NCI-H2196 (cell line): ENCODE data around the gene TRPC1.
A peak's percentile ranks its signal among the peaks of the same experiment; 100 is the strongest.
"Not testable (repeated sequence)": the region's sequence is repeated elsewhere in the genome, so short reads cannot be mapped to it uniquely, and the experiment has no call there.

Experiments used
- DNase-seq: peaks from one replicate; lab custom pipeline; 2025; ENCODE audit not compliant: unreplicated experiment; lab: John Stamatoyannopoulos, UW

TRPC1 gene

GRCh38 chr3:142752605-142753004 lies 28.8 kb downstream of the TRPC1 start:
- not testable (repeated sequence) for DNase-seq

GRCh38 chr3:142754494-142754893 lies 30.7 kb downstream of the TRPC1 start:
- DNase-seq, result no peak

GRCh38 chr3:142768338-142768737 lies 44.5 kb downstream of the TRPC1 start:
- DNase-seq, result no peak

GRCh38 chr3:142777927-142778326 lies 54.1 kb downstream of the TRPC1 start:
- no peak for DNase-seq

- DNase-seq, result no peak
Observed at GRCh38 chr3:142778541-142778940, 54.7 kb downstream of the TRPC1 start.

- no peak for DNase-seq
Observed at GRCh38 chr3:142779591-142779990, 55.8 kb downstream of the TRPC1 start.

- no peak for DNase-seq
Observed at GRCh38 chr3:142782616-142783015, 58.8 kb downstream of the TRPC1 start.

- no peak for DNase-seq
Observed at GRCh38 chr3:142784228-142784627, 60.4 kb downstream of the TRPC1 start.

GRCh38 chr3:142785996-142786395 lies 62.2 kb downstream of the TRPC1 start:
- DNase-seq, result no peak

- no peak for DNase-seq
Observed at GRCh38 chr3:142787719-142788118, 63.9 kb downstream of the TRPC1 start.

- no peak for DNase-seq
Observed at GRCh38 chr3:142794508-142794907, 70.7 kb downstream of the TRPC1 start.

GRCh38 chr3:142795332-142795731 lies 71.5 kb downstream of the TRPC1 start:
- DNase-seq, result no peak

GRCh38 chr3:142796823-142797222 lies 73.0 kb downstream of the TRPC1 start:
- DNase-seq, result no peak

GRCh38 chr3:142801746-142802145 lies 77.9 kb downstream of the TRPC1 start:
- DNase-seq, result no peak

- no peak for DNase-seq
Observed at GRCh38 chr3:142802891-142803290, 79.1 kb downstream of the TRPC1 start.

- DNase-seq, result no peak
Observed at GRCh38 chr3:142808103-142808917, 84.5 kb downstream of the TRPC1 start.

GRCh38 chr3:142809259-142809658 lies 85.4 kb downstream of the TRPC1 start:
- no peak for DNase-seq

GRCh38 chr3:142815803-142816202 lies 92.0 kb downstream of the TRPC1 start:
- no peak for DNase-seq

- no peak for DNase-seq
Observed at GRCh38 chr3:142817356-142817755, 93.5 kb downstream of the TRPC1 start.

- no peak for DNase-seq
Observed at GRCh38 chr3:142817897-142818296, 94.1 kb downstream of the TRPC1 start.

- no peak for DNase-seq
Observed at GRCh38 chr3:142818651-142819050, 94.8 kb downstream of the TRPC1 start.

GRCh38 chr3:142819179-142819578 lies 95.3 kb downstream of the TRPC1 start:
- DNase-seq, result no peak

GRCh38 chr3:142828703-142829305 lies 105.0 kb downstream of the TRPC1 start:
- peak; percentile 89 for DNase-seq
